ENCODE data around the gene BNC2.

Gene BNC2

DNA sequence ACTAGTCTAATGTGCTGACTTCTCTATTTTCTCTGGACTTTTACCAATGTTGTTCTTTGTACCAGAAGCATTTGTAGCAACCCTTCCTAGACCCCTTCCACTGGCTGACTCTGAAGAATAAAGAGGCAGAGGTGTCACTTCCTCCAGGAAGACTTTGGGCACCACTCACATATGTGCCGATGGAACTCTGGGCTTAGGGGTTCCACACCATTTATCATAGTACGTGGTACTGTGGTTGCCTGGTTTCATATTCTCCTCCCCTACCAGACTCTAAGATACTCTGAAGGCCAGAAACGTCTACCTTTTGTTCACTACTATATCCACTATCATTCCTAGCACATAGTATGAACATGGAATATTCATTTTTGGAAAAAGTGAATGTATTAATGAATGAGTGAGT lies 88.0 kb downstream of the BNC2 start:
- Histone ChIP-seq H4K20me1 (ENCODE audit: insufficient read depth, low read length) (no peaks in the 10 kb centered on the region), H3K9me3 (ENCODE audit: low read length) (no peaks in the 10 kb centered on the region), H3K4me1 (ENCODE audit: insufficient read depth, low read length, severe bottlenecking) (no peaks in the 10 kb centered on the region), H3K27me3 (ENCODE audit: insufficient read depth, low read length) (no peaks in the 10 kb centered on the region), H3K9ac (ENCODE audit: low read length) (no peak overlapping the region), H3K9me2 (ENCODE audit: low read depth, low read length) (no peaks in the 10 kb centered on the region), H3F3A (ENCODE audit: insufficient read depth, low read length) (no peaks in the 10 kb centered on the region), H3K36me3 (ENCODE audit: insufficient read depth, low read length) (no peaks in the 10 kb centered on the region), H3K79me2 (ENCODE audit: insufficient read depth, low read length) (no peaks in the 10 kb centered on the region), H3K27ac (ENCODE audit: low read depth, low read length, poor library complexity, severe bottlenecking) (no peak overlapping the region), H3K4me3 (ENCODE audit: low read depth, low read length, poor library complexity, severe bottlenecking) (no peak overlapping the region), H3K4me2 (ENCODE audit: low read length) (no peak overlapping the region), H2AFZ (ENCODE audit: low read length) (no peak overlapping the region)
- no peak for TF ChIP-seq EZH2 (IDR thresholded peaks at IDR 0.05; ENCODE audit: borderline replicate concordance, low read length)
- TF ChIP-seq, protein P1, sequence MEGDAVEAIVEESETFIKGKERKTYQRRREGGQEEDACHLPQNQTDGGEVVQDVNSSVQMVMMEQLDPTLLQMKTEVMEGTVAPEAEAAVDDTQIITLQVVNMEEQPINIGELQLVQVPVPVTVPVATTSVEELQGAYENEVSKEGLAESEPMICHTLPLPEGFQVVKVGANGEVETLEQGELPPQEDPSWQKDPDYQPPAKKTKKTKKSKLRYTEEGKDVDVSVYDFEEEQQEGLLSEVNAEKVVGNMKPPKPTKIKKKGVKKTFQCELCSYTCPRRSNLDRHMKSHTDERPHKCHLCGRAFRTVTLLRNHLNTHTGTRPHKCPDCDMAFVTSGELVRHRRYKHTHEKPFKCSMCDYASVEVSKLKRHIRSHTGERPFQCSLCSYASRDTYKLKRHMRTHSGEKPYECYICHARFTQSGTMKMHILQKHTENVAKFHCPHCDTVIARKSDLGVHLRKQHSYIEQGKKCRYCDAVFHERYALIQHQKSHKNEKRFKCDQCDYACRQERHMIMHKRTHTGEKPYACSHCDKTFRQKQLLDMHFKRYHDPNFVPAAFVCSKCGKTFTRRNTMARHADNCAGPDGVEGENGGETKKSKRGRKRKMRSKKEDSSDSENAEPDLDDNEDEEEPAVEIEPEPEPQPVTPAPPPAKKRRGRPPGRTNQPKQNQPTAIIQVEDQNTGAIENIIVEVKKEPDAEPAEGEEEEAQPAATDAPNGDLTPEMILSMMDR (IDR thresholded peaks at IDR 0.05; ENCODE audit: low read length) = no peak

DNA sequence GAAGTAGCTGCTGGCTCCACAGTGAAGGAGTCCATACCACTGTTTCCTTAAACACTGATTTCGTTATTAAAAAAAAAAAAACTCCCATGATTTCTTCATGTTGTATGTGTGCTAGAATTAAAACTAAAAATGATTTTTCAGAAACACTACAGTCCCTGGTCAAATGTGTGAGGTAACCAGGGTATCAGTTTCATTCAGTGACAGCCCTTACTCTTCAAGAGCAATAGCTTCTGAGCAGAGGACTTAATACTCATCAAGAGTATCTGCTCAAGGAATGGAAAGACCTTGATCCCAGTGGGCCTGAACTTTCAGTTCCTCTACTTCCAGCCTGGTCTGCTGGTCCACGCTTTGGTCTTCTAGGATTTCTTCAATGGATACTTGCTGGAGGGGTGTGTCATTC lies 95.1 kb downstream of the BNC2 start:
- no peaks in the 10 kb centered on the region for H3F3A ChIP-seq (ENCODE audit: insufficient read depth, low read length)
- H3K36me3 ChIP-seq (ENCODE audit: insufficient read depth, low read length) = no peaks in the 10 kb centered on the region
- H3K4me2 ChIP-seq (ENCODE audit: low read length) = no peak overlapping the region
- TF ChIP-seq, protein P1 (IDR thresholded peaks at IDR 0.05; ENCODE audit: low read length) = no peak
- TF ChIP-seq EZH2 (IDR thresholded peaks at IDR 0.05; ENCODE audit: borderline replicate concordance, low read length) = no peak
- H3K79me2 ChIP-seq (ENCODE audit: insufficient read depth, low read length) = no peaks in the 10 kb centered on the region
- H3K27me3 ChIP-seq (ENCODE audit: insufficient read depth, low read length) = no peaks in the 10 kb centered on the region
- no peaks in the 10 kb centered on the region for H3K4me1 ChIP-seq (ENCODE audit: insufficient read depth, low read length, severe bottlenecking)
- H3K9ac ChIP-seq (ENCODE audit: low read length) = no peak overlapping the region
- no peaks in the 10 kb centered on the region for H3K9me2 ChIP-seq (ENCODE audit: low read depth, low read length)
- no peak overlapping the region for H2AFZ ChIP-seq (ENCODE audit: low read length)
- H4K20me1 ChIP-seq (ENCODE audit: insufficient read depth, low read length) = no peaks in the 10 kb centered on the region
- H3K4me3 ChIP-seq (ENCODE audit: low read depth, low read length, poor library complexity, severe bottlenecking) = no peak overlapping the region
- no peak overlapping the region for H3K27ac ChIP-seq (ENCODE audit: low read depth, low read length, poor library complexity, severe bottlenecking)
- no peaks in the 10 kb centered on the region for H3K9me3 ChIP-seq (ENCODE audit: low read length)

DNA sequence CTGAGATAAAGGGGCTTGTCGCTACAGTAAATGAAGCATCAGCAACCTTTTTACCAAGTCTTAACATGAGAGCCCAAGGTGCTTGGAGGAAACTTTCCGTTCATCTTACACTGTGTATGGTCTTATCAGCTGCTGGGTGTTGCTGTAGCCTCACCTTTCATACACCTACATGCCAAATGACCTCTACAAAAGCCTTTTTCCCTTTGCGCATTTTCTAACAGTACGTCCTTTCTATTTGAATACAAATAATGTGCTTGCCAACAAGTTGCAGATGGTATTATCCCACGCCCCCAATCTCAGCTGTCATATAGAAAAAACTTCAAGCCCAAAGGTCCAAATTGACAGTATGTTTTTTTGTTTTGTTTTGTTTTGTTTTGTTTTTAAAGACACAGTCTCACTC lies 96.9 kb downstream of the BNC2 start:
- H3K27ac ChIP-seq (ENCODE audit: low read depth, low read length, poor library complexity, severe bottlenecking) = no peak overlapping the region
- H3K79me2 ChIP-seq (ENCODE audit: insufficient read depth, low read length) = no peaks in the 10 kb centered on the region
- no peaks in the 10 kb centered on the region for H3K36me3 ChIP-seq (ENCODE audit: insufficient read depth, low read length)
- H3K9me3 ChIP-seq (ENCODE audit: low read length) = no peaks in the 10 kb centered on the region
- no peak overlapping the region for H3K4me2 ChIP-seq (ENCODE audit: low read length)
- H3K9me2 ChIP-seq (ENCODE audit: low read depth, low read length) = no peaks in the 10 kb centered on the region
- TF ChIP-seq, protein P1 (IDR thresholded peaks at IDR 0.05; ENCODE audit: low read length) = no peak
- no peak for TF ChIP-seq EZH2 (IDR thresholded peaks at IDR 0.05; ENCODE audit: borderline replicate concordance, low read length)
- no peak overlapping the region for H3K9ac ChIP-seq (ENCODE audit: low read length)
- no peaks in the 10 kb centered on the region for H4K20me1 ChIP-seq (ENCODE audit: insufficient read depth, low read length)
- no peaks in the 10 kb centered on the region for H3F3A ChIP-seq (ENCODE audit: insufficient read depth, low read length)
- H3K4me1 ChIP-seq (ENCODE audit: insufficient read depth, low read length, severe bottlenecking) = no peaks in the 10 kb centered on the region
- no peaks in the 10 kb centered on the region for H3K27me3 ChIP-seq (ENCODE audit: insufficient read depth, low read length)
- no peak overlapping the region for H3K4me3 ChIP-seq (ENCODE audit: low read depth, low read length, poor library complexity, severe bottlenecking)
- no peak overlapping the region for H2AFZ ChIP-seq (ENCODE audit: low read length)
